NB4 (cell line): ENCODE measurements around the gene ZSCAN12.

ENCODE experiments used
- CTCF ChIP-seq: IDR thresholded peaks from one replicate; pipeline ENCODE4 v1.5.1; 2012; ENCODE audit warnings: low read depth, low read length
- MAX ChIP-seq: IDR thresholded peaks from 2 replicates; pipeline ENCODE4 v1.6.1; 2011; ENCODE audit warnings: low read depth, low read length
- POLR2A ChIP-seq: IDR thresholded peaks from 2 replicates; pipeline ENCODE4 v1.6.1; 2011; ENCODE audit warnings: mild to moderate bottlenecking; ENCODE audit not compliant: insufficient read length; ENCODE audit errors: extremely low read depth

GRCh38 chr6:28334286-28335039 lies 65.1 kb downstream of the ZSCAN12 start:
- no peak for TF ChIP-seq CTCF
- no peak for TF ChIP-seq MAX
- no peak for TF ChIP-seq POLR2A
